Naive B cell (primary cell): Measurements from ENCODE around the gene ABHD17B. TPM values are rescaled to one million over a fixed set of nuclear protein-coding genes. Genes with fewer than 3 reads are reported as not detected.

Source experiments
- ATAC-seq, 2 donors: fragments of 150-1000 bp; cut with Tn5 transposase; 2 replicates each; pipeline ENCODE4 v1.10.0; 2021; ENCODE audit warnings: low read depth in 2 of 2, mild to moderate bottlenecking in 2 of 2, moderate library complexity in 2 of 2
- DNase-seq: peaks from one replicate; pipeline ENCODE4 v3.0.0; 2022
- H3K27ac Mint-ChIP-seq, 6 donors: one replicate each; pipeline ENCODE4 v1.8.0; 2020 to 2022; ENCODE audit warnings: mild to moderate bottlenecking in 6 of 6, mixed read lengths in 6 of 6, moderate library complexity in 5 of 6, inconsistent platforms in 2 of 6
- H3K27me3 Mint-ChIP-seq, 3 donors: one replicate each; pipeline ENCODE4 v1.8.0; 2021 to 2022; ENCODE audit warnings: mixed read lengths in 3 of 3, mild to moderate bottlenecking in 1 of 3
- H3K36me3 Mint-ChIP-seq, 2 donors: one replicate each; pipeline ENCODE4 v1.8.0; 2020 to 2022; ENCODE audit warnings: mixed read lengths in 2 of 2, inconsistent platforms in 1 of 2, mild to moderate bottlenecking in 1 of 2
- H3K4me1 Mint-ChIP-seq, 3 donors: one replicate each; pipeline ENCODE4 v1.8.0; 2020 to 2022; ENCODE audit warnings: mixed read lengths in 3 of 3, inconsistent platforms in 1 of 3, mild to moderate bottlenecking in 1 of 3, moderate library complexity in 1 of 3
- H3K4me3 Mint-ChIP-seq, 8 donors: one replicate each; pipeline ENCODE4 v1.8.0; 2020 to 2022; ENCODE audit warnings: mild to moderate bottlenecking in 8 of 8, mixed read lengths in 8 of 8, moderate library complexity in 8 of 8, inconsistent platforms in 2 of 8
- H3K9me3 Mint-ChIP-seq, 7 donors: one replicate each; pipeline ENCODE4 v1.8.0; 2020 to 2022; ENCODE audit warnings: mixed read lengths in 7 of 7, mild to moderate bottlenecking in 5 of 7, inconsistent platforms in 2 of 7, moderate library complexity in 1 of 7
- polyA plus RNA-seq, 6 donors: library from polyadenylated mRNA; unstranded; fragments of 300-500 nt; fragmentation: Illumina TruSeq; gene quantifications; one replicate each; pipeline ENCODE4 v1.2.3, GENCODE V29; 2021; ENCODE audit warnings: low read depth in 6 of 6

The ABHD17B gene
- polyA plus RNA-seq, 6 donors from 2014 or later, result 47.4 to 83.9 (median 60.2) TPM

GRCh38 chr9:71886015-71886414, 25.0 kb downstream of the ABHD17B start:
- Mint-ChIP-seq H3K36me3 (peaks cover 5 to 35% of the 10 kb centered on the region in 2 donors), H3K4me1 (peaks cover 29 to 67% (median 56%) of the 10 kb centered on the region in 3 donors), H3K27ac (peak overlapping the region; percentile 13 to 76 (median 42)), H3K4me3 (peak overlapping the region in 5 of 8 donors; percentile 15 to 84 (median 71)), H3K9me3 (peaks cover 7 to 37% (median 31%) of the 10 kb centered on the region in 7 donors), H3K27me3 (no peaks in the 10 kb centered on the region)
- ATAC-seq, result peak; percentile 21 to 23
- no peak for DNase-seq

GRCh38 chr9:71885467-71885866, 25.5 kb downstream of the ABHD17B start:
- no peak for DNase-seq
- peak; percentile 76 to 80 for ATAC-seq
- H3K27ac Mint-ChIP-seq, result peak overlapping the region; percentile 13 to 76 (median 70)
- H3K9me3 Mint-ChIP-seq, result peaks cover 7 to 42% (median 36%) of the 10 kb centered on the region in 7 donors
- H3K4me3 Mint-ChIP-seq, result peak overlapping the region; percentile 20 to 78 (median 62)
- H3K4me1 Mint-ChIP-seq, result peaks cover 33 to 62% (median 57%) of the 10 kb centered on the region in 3 donors
- H3K27me3 Mint-ChIP-seq, result no peaks in the 10 kb centered on the region
- peaks cover 5 to 40% of the 10 kb centered on the region in 2 donors for H3K36me3 Mint-ChIP-seq

GRCh38 chr9:71884005-71884404, 27.0 kb downstream of the ABHD17B start:
- Mint-ChIP-seq H3K36me3 (peaks cover 6 to 49% of the 10 kb centered on the region in 2 donors), H3K27ac (peak overlapping the region in 4 of 6 donors; percentile 68 to 88 (median 76)), H3K27me3 (no peaks in the 10 kb centered on the region), H3K4me3 (peak overlapping the region in 4 of 8 donors; percentile 24 to 45 (median 32)), H3K4me1 (peaks cover 34 to 54% (median 53%) of the 10 kb centered on the region in 3 donors), H3K9me3 (peaks cover 17 to 53% (median 48%) of the 10 kb centered on the region in 7 donors)
- DNase-seq, result no peak
- ATAC-seq, result no peak

GRCh38 chr9:71879644-71880174, 31.3 kb downstream of the ABHD17B start:
- ATAC-seq (no peak), DNase-seq (no peak)
- peaks cover 28 to 41% (median 33%) of the 10 kb centered on the region in 3 donors for H3K4me1 Mint-ChIP-seq
- H3K9me3 Mint-ChIP-seq, result peaks cover 22 to 71% (median 57%) of the 10 kb centered on the region in 7 donors
- H3K27ac Mint-ChIP-seq, result peak overlapping the region in 1 of 6 donors; percentile 77
- H3K4me3 Mint-ChIP-seq, result no peak overlapping the region
- H3K27me3 Mint-ChIP-seq, result no peaks in the 10 kb centered on the region
- peaks cover 11 to 59% of the 10 kb centered on the region in 2 donors for H3K36me3 Mint-ChIP-seq

GRCh38 chr9:71878327-71879274, 32.4 kb downstream of the ABHD17B start:
- Mint-ChIP-seq H3K9me3 (peaks cover 15 to 60% (median 48%) of the 10 kb centered on the region in 7 donors), H3K27me3 (no peaks in the 10 kb centered on the region), H3K36me3 (peaks cover 11 to 48% of the 10 kb centered on the region in 2 donors), H3K27ac (peak overlapping the region in 3 of 6 donors; percentile 49 to 92 (median 77)), H3K4me1 (peaks cover 27 to 36% (median 27%) of the 10 kb centered on the region in 3 donors), H3K4me3 (peak overlapping the region in 1 of 8 donors; percentile 1)
- DNase-seq (no peak), ATAC-seq (no peak)

- H3K4me3 Mint-ChIP-seq, result no peak overlapping the region
- H3K9me3 Mint-ChIP-seq, result peaks cover 15 to 47% (median 34%) of the 10 kb centered on the region in 7 donors
- no peak overlapping the region for H3K27ac Mint-ChIP-seq
- no peaks in the 10 kb centered on the region for H3K27me3 Mint-ChIP-seq
- peaks cover 20 to 36% (median 27%) of the 10 kb centered on the region in 3 donors for H3K4me1 Mint-ChIP-seq
- peaks cover 15 to 32% of the 10 kb centered on the region in 2 donors for H3K36me3 Mint-ChIP-seq
- DNase-seq (no peak), ATAC-seq (no peak)
These were observed 34.2 kb downstream of the ABHD17B start for GRCh38 chr9:71876829-71877228.

- ATAC-seq (no peak), DNase-seq (no peak)
- Mint-ChIP-seq H3K36me3 (peaks cover 17 to 25% of the 10 kb centered on the region in 2 donors), H3K27me3 (no peaks in the 10 kb centered on the region), H3K27ac (no peak overlapping the region), H3K4me1 (peaks cover 15 to 31% (median 27%) of the 10 kb centered on the region in 3 donors), H3K9me3 (peaks cover 12 to 40% (median 27%) of the 10 kb centered on the region in 7 donors), H3K4me3 (no peak overlapping the region)
These were observed 34.9 kb downstream of the ABHD17B start for GRCh38 chr9:71876106-71876505.

GRCh38 chr9:71875345-71875744, 35.6 kb downstream of the ABHD17B start:
- Mint-ChIP-seq H3K9me3 (peaks cover 10 to 34% (median 24%) of the 10 kb centered on the region in 7 donors), H3K4me3 (no peak overlapping the region), H3K27me3 (no peaks in the 10 kb centered on the region), H3K36me3 (peaks cover 19 to 21% of the 10 kb centered on the region in 2 donors), H3K27ac (no peak overlapping the region), H3K4me1 (peaks cover 15 to 27% (median 23%) of the 10 kb centered on the region in 3 donors)
- ATAC-seq (no peak), DNase-seq (no peak)

- Mint-ChIP-seq H3K27me3 (no peaks in the 10 kb centered on the region), H3K4me1 (peaks cover 4 to 15% (median 14%) of the 10 kb centered on the region in 3 donors), H3K36me3 (peaks cover 23 to 38% of the 10 kb centered on the region in 2 donors), H3K4me3 (no peak overlapping the region), H3K27ac (peak overlapping the region in 1 of 6 donors; percentile 33), H3K9me3 (peaks cover 2 to 31% (median 20%) of the 10 kb centered on the region in 7 donors)
- ATAC-seq (no peak), DNase-seq (no peak)
These were observed 47.4 kb downstream of the ABHD17B start for GRCh38 chr9:71863631-71864030.

- peak overlapping the region in 4 of 6 donors; percentile 44 to 88 (median 59) for H3K27ac Mint-ChIP-seq
- ATAC-seq (peak; percentile 71 to 72), DNase-seq (no peak)
- H3K27me3 Mint-ChIP-seq, result no peaks in the 10 kb centered on the region
- H3K9me3 Mint-ChIP-seq, result peaks cover 4 to 37% (median 25%) of the 10 kb centered on the region in 7 donors
- peaks cover 27 to 37% of the 10 kb centered on the region in 2 donors for H3K36me3 Mint-ChIP-seq
- H3K4me1 Mint-ChIP-seq, result peaks cover 4 to 15% (median 14%) of the 10 kb centered on the region in 3 donors
- H3K4me3 Mint-ChIP-seq, result peak overlapping the region in 1 of 8 donors; percentile 21
These were observed 49.4 kb downstream of the ABHD17B start for GRCh38 chr9:71861618-71862017.

- Mint-ChIP-seq H3K4me3 (no peak overlapping the region), H3K9me3 (peaks cover 4 to 37% (median 25%) of the 10 kb centered on the region in 7 donors), H3K27ac (no peak overlapping the region), H3K4me1 (peaks cover 4 to 15% (median 14%) of the 10 kb centered on the region in 3 donors), H3K27me3 (no peaks in the 10 kb centered on the region), H3K36me3 (peaks cover 26 to 35% of the 10 kb centered on the region in 2 donors)
- no peak for DNase-seq
- no peak for ATAC-seq
These were observed 51.1 kb downstream of the ABHD17B start for GRCh38 chr9:71859939-71860338.

- DNase-seq (no peak), ATAC-seq (no peak)
- Mint-ChIP-seq H3K9me3 (peaks cover 4 to 37% (median 25%) of the 10 kb centered on the region in 7 donors), H3K27ac (no peak overlapping the region), H3K27me3 (no peaks in the 10 kb centered on the region), H3K4me1 (peaks cover 0 to 15% (median 14%) of the 10 kb centered on the region in 3 donors), H3K4me3 (no peak overlapping the region), H3K36me3 (peaks cover 18 to 28% of the 10 kb centered on the region in 2 donors)
These were observed 52.2 kb downstream of the ABHD17B start for GRCh38 chr9:71858812-71859211.
